ENCODE results near the gene JAG2. TPM values are rescaled to one million over a fixed set of nuclear protein-coding genes. Genes with fewer than 3 reads are reported as not detected.

JAG2 gene
- total RNA-seq, 6 experiments from 2014 or later, result 1.1 to 3.5 (median 1.2) TPM

- Histone ChIP-seq H3K27ac (no peak overlapping the region), H3K4me1 (peaks cover 0 to 5% (median 0%) of the 10 kb centered on the region in 4 donors), H3K9me3 (no peaks in the 10 kb centered on the region), H3K4me3 (no peak overlapping the region), H3K36me3 (no peaks in the 10 kb centered on the region), H3K27me3 (no peaks in the 10 kb centered on the region)
- no peak for TF ChIP-seq CTCF (IDR thresholded peaks at IDR 0.05)
- TF ChIP-seq POLR2A (IDR thresholded peaks at IDR 0.05), result no peak
- intact Hi-C loops (cut with DNase I), result no loop called here
- DNase-seq, result no peak
- WGBS (ENCODE audit: insufficient coverage, low coverage, low lambda C conversion rate, missing lambda C conversion rate), result 83% methylated on average over 1 of the region's 10 CpGs
- ATAC-seq, result no peak
Observed at GRCh38 chr14:105165134-105165704, 3.4 kb downstream of the JAG2 start.

GRCh38 chr14:105163040-105163742 lies 5.4 kb downstream of the JAG2 start:
- Histone ChIP-seq H3K27me3 (no peaks in the 10 kb centered on the region), H3K9me3 (no peaks in the 10 kb centered on the region), H3K4me1 (peaks cover 0 to 5% (median 0%) of the 10 kb centered on the region in 4 donors), H3K4me3 (no peak overlapping the region), H3K36me3 (no peaks in the 10 kb centered on the region), H3K27ac (no peak overlapping the region)
- DNase-seq, result no peak
- no CpG with 5 or more reads among the region's 18 CpGs for WGBS (ENCODE audit: insufficient coverage, low coverage, low lambda C conversion rate, missing lambda C conversion rate)
- intact Hi-C loops (cut with DNase I), result no loop called here
- no peak for ATAC-seq
- TF ChIP-seq POLR2A (IDR thresholded peaks at IDR 0.05), result no peak

GRCh38 chr14:105162669-105162979 lies 6.0 kb downstream of the JAG2 start:
- Histone ChIP-seq H3K27me3 (no peaks in the 10 kb centered on the region), H3K4me3 (no peak overlapping the region), H3K4me1 (peaks cover 0 to 2% (median 0%) of the 10 kb centered on the region in 4 donors), H3K9me3 (no peaks in the 10 kb centered on the region), H3K36me3 (no peaks in the 10 kb centered on the region), H3K27ac (no peak overlapping the region)
- ATAC-seq (no peak), DNase-seq (no peak)
- no peak for TF ChIP-seq POLR2A (IDR thresholded peaks at IDR 0.05)
- no peak for TF ChIP-seq CTCF (IDR thresholded peaks at IDR 0.05)
- intact Hi-C loops (cut with DNase I), result no loop called here
- WGBS (ENCODE audit: insufficient coverage, low coverage, low lambda C conversion rate, missing lambda C conversion rate), result 100% methylated on average over 1 of the region's 2 CpGs

GRCh38 chr14:105161964-105162668 lies 6.5 kb downstream of the JAG2 start:
- H3K4me3 ChIP-seq, result no peak overlapping the region
- 90% methylated on average over 2 of the region's 10 CpGs for WGBS (ENCODE audit: insufficient coverage, low coverage, low lambda C conversion rate, missing lambda C conversion rate)
- intact Hi-C loops (cut with DNase I), result no loop called here
- no peak overlapping the region for H3K27ac ChIP-seq
- no peaks in the 10 kb centered on the region for H3K27me3 ChIP-seq
- ATAC-seq (peak in 3 of 4 donors; percentile 29 to 75 (median 50)), DNase-seq (peak in 1 of 3 donors; percentile 69)
- TF ChIP-seq CTCF (IDR thresholded peaks at IDR 0.05), result no peak
- TF ChIP-seq POLR2A (IDR thresholded peaks at IDR 0.05), result no peak
- H3K36me3 ChIP-seq, result no peaks in the 10 kb centered on the region
- no peaks in the 10 kb centered on the region for H3K9me3 ChIP-seq
- no peaks in the 10 kb centered on the region for H3K4me1 ChIP-seq

DNA sequence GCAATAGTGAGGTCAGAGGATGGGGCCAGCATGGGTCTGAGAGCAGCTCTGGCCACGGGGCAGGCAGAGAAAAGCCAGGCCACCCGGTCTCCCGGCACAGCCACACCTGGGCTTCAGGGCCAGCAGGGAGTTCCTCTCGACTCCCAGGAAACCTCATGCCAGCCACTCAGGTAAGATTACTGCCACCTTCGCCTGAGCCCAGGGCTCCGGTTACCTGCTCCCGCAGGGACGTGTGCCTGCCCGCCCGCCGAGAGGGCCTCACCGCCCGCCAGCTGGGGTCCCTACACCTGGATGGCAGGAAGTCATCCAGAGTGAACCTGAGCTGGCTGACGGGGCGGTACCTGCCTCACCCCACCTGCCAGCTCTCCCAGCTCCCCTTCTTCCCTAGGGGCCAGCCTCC lies 7.3 kb downstream of the JAG2 start:
- Histone ChIP-seq H3K4me1 (no peaks in the 10 kb centered on the region), H3K4me3 (no peak overlapping the region), H3K27ac (no peak overlapping the region), H3K9me3 (no peaks in the 10 kb centered on the region), H3K36me3 (no peaks in the 10 kb centered on the region), H3K27me3 (no peaks in the 10 kb centered on the region)
- ATAC-seq, result no peak
- TF ChIP-seq POLR2A (IDR thresholded peaks at IDR 0.05), result no peak
- no peak for TF ChIP-seq CTCF (IDR thresholded peaks at IDR 0.05)
- no CpG with 5 or more reads among the region's 15 CpGs for WGBS (ENCODE audit: insufficient coverage, low coverage, low lambda C conversion rate, missing lambda C conversion rate)
- intact Hi-C loops (cut with DNase I), result no loop called here
- no peak for DNase-seq
